ENCODE results near the gene ZSWIM5.
"Not testable (repeated sequence)": the region's sequence is repeated elsewhere in the genome, so short reads cannot be mapped to it uniquely, and the experiment has no call there.

ZSWIM5 gene

GRCh38 chr1:45003741-45004140 lies 202.7 kb downstream of the ZSWIM5 start:
- H3K36me3 ChIP-seq (replicated peaks), result peaks cover 61% of the 10 kb centered on the region
- no peaks in the 10 kb centered on the region for H3K27me3 ChIP-seq (replicated peaks)
- no peak for TF ChIP-seq CTCF (IDR thresholded peaks at IDR 0.05; ENCODE audit: low read depth, low read length, missing control alignments)
- in situ Hi-C loops (cut with HindIII; ENCODE audit: low pct_ligation_motif_present, low sequenced_read_pairs), result loop anchor here (25.0 kb wide), 1 partner anchor 309 kb away; no protein-coding TSS in a partner anchor
- H3K27ac ChIP-seq, result no peak overlapping the region
- no peak overlapping the region for H3K4me3 ChIP-seq (ENCODE audit: low read depth, low read length)
- no peak for DNase-seq

DNA sequence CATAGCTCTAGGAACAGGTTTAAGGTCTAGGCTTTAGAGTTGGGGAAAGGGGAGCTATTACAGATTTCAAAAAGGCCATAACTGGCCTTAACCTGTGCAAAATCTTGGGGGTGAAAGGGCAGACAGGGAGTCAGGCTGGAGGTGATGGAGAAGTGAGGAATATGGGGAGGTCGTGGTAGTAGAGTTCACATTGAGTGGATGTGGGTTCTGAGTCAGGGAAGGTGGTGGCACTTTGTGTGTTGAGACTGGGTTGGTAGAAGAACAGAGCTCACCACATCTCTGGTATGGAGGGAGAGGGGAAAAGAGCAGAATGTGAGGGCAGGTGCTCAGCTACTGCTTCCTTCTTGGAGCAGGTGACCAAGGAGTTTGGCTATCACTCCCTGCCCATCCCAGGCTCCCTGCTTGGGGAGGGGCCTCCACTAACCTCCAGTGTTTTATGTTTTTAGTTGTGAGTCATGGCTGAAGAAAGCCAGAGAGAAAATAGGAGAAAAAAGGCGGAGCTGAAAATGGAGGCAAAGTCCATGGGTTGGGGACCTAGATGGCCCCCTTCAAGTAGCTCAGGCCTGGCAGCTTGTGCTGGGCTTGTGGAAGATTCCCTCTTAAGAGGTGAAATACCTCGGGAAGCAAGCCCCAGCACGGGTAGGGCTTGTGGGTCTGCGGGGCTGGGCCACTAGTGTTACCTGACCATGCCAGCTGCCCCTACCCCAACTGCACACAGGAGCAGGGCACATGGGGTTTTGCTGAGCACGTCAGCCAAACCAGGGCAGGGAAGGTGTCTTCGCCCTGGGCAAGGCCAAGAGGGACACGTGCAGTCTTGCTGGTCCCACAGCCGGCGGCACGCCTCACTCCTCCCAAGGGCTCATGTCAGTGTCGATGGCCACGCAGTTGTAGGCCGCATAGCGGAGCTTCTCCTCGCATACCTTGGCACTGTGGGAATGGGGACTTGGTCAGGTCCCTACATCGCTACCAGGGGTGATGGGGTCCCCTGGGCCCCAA lies 203.5 kb downstream of the ZSWIM5 start:
- no peak for TF ChIP-seq CTCF (IDR thresholded peaks at IDR 0.05; ENCODE audit: low read depth, low read length, missing control alignments)
- in situ Hi-C loops (cut with HindIII; ENCODE audit: low pct_ligation_motif_present, low sequenced_read_pairs), result loop anchor here (25.0 kb wide), 1 partner anchor 309 kb away; no protein-coding TSS in a partner anchor
- Histone ChIP-seq H3K36me3 (replicated peaks) (peaks cover 53% of the 10 kb centered on the region), H3K4me3 (ENCODE audit: low read depth, low read length) (no peak overlapping the region), H3K27ac (no peak overlapping the region), H3K27me3 (replicated peaks) (no peaks in the 10 kb centered on the region)
- no peak for DNase-seq

DNA sequence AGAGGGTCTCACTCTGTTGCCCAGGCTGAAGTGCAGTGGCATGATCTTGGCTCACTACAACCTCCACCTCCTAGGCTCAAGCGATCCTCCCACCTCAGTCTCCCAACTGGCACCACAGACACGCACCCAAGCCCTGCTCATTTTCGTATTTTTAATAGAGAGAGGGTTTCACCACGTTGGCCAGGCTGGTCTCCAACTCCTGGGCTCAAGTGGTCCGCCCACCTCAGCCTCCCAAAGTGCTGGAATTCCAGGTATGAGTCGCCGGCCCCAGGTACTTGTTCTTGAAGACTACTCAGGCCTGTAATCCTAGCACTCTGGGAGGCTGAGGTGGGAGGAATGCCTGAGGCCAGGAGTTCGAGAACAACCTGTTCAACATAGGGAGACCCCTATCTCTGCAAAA lies 204.8 kb downstream of the ZSWIM5 start:
- in situ Hi-C loops (cut with HindIII; ENCODE audit: low pct_ligation_motif_present, low sequenced_read_pairs), result loop anchor here (25.0 kb wide), 1 partner anchor 311 kb away; no protein-coding TSS in a partner anchor
- not testable (repeated sequence) for DNase-seq; H3K4me3 ChIP-seq (ENCODE audit: low read depth, low read length); H3K27me3 ChIP-seq (replicated peaks); H3K27ac ChIP-seq
- H3K36me3 ChIP-seq (replicated peaks), result peaks cover 40% of the 10 kb centered on the region

DNA sequence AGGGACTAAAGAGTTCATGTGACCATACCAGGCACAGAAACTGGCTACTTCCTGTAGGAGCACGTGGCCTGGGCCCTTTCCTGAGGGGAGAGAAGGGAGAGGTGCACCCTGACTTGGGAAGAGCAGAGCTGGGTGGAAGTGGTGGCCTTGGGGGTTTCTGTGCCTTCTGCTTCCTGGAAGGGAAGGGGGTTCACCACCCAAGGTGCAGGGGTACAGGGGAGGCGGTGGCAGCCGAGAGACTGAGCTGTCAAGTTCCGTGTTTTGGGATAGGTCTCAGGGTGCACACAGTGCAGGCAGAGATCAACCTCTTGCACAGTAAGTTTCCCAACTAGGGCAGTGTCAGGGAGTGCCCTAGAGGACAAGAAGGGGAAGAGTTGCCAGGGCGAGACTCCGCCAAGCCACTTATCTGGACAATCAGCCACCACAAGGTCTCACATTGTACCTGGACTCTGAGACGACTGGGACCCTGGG lies 205.4 kb downstream of the ZSWIM5 start:
- in situ Hi-C loops (cut with HindIII; ENCODE audit: low pct_ligation_motif_present, low sequenced_read_pairs), result loop anchor here (25.0 kb wide), 1 partner anchor 311 kb away; no protein-coding TSS in a partner anchor
- no peak for TF ChIP-seq CTCF (IDR thresholded peaks at IDR 0.05; ENCODE audit: low read depth, low read length, missing control alignments)
- peaks cover 36% of the 10 kb centered on the region for H3K36me3 ChIP-seq (replicated peaks)
- no peaks in the 10 kb centered on the region for H3K27me3 ChIP-seq (replicated peaks)
- no peak for DNase-seq
- H3K4me3 ChIP-seq (ENCODE audit: low read depth, low read length), result no peak overlapping the region
- H3K27ac ChIP-seq, result no peak overlapping the region

DNA sequence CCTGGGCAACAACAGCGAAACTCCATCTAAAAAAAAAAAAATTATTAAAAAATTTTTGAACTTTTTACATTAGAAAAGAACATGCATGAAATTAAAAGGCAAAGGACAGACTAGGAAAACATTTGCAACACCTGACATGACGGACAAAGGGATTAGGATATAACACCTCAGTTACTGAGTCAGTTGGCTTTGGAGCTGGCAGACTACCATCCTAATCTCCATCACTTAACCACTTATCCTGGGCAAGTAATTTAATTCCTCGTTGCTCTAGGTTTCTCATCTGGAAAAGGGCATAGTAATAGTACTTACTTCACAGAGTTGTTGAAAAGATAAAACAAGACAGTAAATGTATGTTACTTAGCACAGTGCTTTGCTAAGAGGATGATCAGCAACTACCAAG lies 207.2 kb downstream of the ZSWIM5 start:
- in situ Hi-C loops (cut with HindIII; ENCODE audit: low pct_ligation_motif_present, low sequenced_read_pairs), result no loop called here
- Histone ChIP-seq H3K36me3 (replicated peaks) (peaks cover 19% of the 10 kb centered on the region), H3K27me3 (replicated peaks) (no peaks in the 10 kb centered on the region), H3K4me3 (ENCODE audit: low read depth, low read length) (no peak overlapping the region), H3K27ac (no peak overlapping the region)
- TF ChIP-seq CTCF (IDR thresholded peaks at IDR 0.05; ENCODE audit: low read depth, low read length, missing control alignments), result no peak
- DNase-seq, result no peak

GRCh38 chr1:44995467-44996238 lies 210.8 kb downstream of the ZSWIM5 start:
- in situ Hi-C loops (cut with HindIII; ENCODE audit: low pct_ligation_motif_present, low sequenced_read_pairs), result no loop called here
- DNase-seq, result no peak
- Histone ChIP-seq H3K4me3 (ENCODE audit: low read depth, low read length) (no peak overlapping the region), H3K27ac (no peak overlapping the region), H3K27me3 (replicated peaks) (no peaks in the 10 kb centered on the region), H3K36me3 (replicated peaks) (no peaks in the 10 kb centered on the region)
- TF ChIP-seq CTCF (IDR thresholded peaks at IDR 0.05; ENCODE audit: low read depth, low read length, missing control alignments), result no peak

All from brain microvascular endothelial cell (primary cell).